GM23338 (cell line): Measurements from ENCODE around the gene GMEB2. TPM values are rescaled to one million over a fixed set of nuclear protein-coding genes. Genes with fewer than 3 reads are reported as not detected.

ENCODE experiments used
- ATAC-seq: fragments of 200-7000 bp; cut with Tn5 transposase; 3 replicates; pipeline ENCODE4 v1.9.1; 2020
- DNase-seq: peaks from one replicate; pipeline ENCODE4 v3.0.0-alpha.2; 2015; ENCODE audit warnings: low spot score
- H2AFZ ChIP-seq: fragments of 200-600 bp; sonication (generic); 2 replicates; pipeline ENCODE4 v1.8.0; 2016; ENCODE audit warnings: antibody characterized with exemption, mild to moderate bottlenecking, moderate library complexity
- H3F3A ChIP-seq: fragments of 200-600 bp; sonication (generic); replicated peaks from 2 replicates; pipeline ENCODE4 v1.8.0; 2017; ENCODE audit warnings: antibody characterized with exemption, mixed run types, low read depth
- H3K27ac ChIP-seq: fragments of 200-600 bp; sonication (generic); 2 replicates; pipeline ENCODE4 v1.6.1; 2016; ENCODE audit warnings: low read depth
- H3K27me3 ChIP-seq: fragments of 200-600 bp; sonication (generic); 2 replicates; pipeline ENCODE4 v1.8.0; 2016; ENCODE audit warnings: mild to moderate bottlenecking, mixed run types, moderate library complexity; ENCODE audit not compliant: insufficient read depth
- H3K36me3 ChIP-seq: fragments of 200-600 bp; sonication (generic); 2 replicates; pipeline ENCODE4 v1.8.0; 2016; ENCODE audit warnings: mild to moderate bottlenecking; ENCODE audit not compliant: insufficient read depth
- H3K4me1 ChIP-seq: fragments of 200-600 bp; sonication (generic); 2 replicates; pipeline ENCODE4 v1.8.0; 2016; ENCODE audit warnings: mild to moderate bottlenecking, moderate library complexity; ENCODE audit not compliant: insufficient read depth
- H3K4me2 ChIP-seq: fragments of 200-600 bp; sonication (generic); 2 replicates; pipeline ENCODE4 v1.7.1; 2017; ENCODE audit warnings: mixed run types
- H3K4me3 ChIP-seq: fragments of 200-600 bp; sonication (generic); 2 replicates; pipeline ENCODE4 v1.6.1; 2016; ENCODE audit warnings: mixed run types
- H3K79me2 ChIP-seq: fragments of 200-600 bp; sonication (generic); replicated peaks from 2 replicates; pipeline ENCODE4 v1.8.0; 2017; ENCODE audit warnings: mild to moderate bottlenecking; ENCODE audit not compliant: insufficient read depth
- H3K9me2 ChIP-seq: fragments of 200-600 bp; sonication (generic); 2 replicates; pipeline ENCODE4 v1.8.0; 2017; ENCODE audit not compliant: insufficient read depth
- H4K20me1 ChIP-seq: fragments of 200-600 bp; sonication (generic); replicated peaks from 2 replicates; pipeline ENCODE4 v1.8.0; 2017; ENCODE audit warnings: mild to moderate bottlenecking; ENCODE audit not compliant: insufficient read depth
- H3K27ac Mint-ChIP-seq: 2 replicates; pipeline ENCODE4 v1.8.0; 2020; ENCODE audit warnings: inconsistent platforms, mild to moderate bottlenecking, moderate library complexity, mixed read lengths
- H3K27me3 Mint-ChIP-seq: 3 replicates; pipeline ENCODE4 v1.8.0; 2022; ENCODE audit warnings: low read depth, mild to moderate bottlenecking, moderate library complexity, mixed read lengths, inconsistent platforms; ENCODE audit not compliant: insufficient read depth, poor library complexity
- H3K36me3 Mint-ChIP-seq: 3 replicates; pipeline ENCODE4 v1.8.0; 2021; ENCODE audit warnings: low read depth, mild to moderate bottlenecking, inconsistent platforms, moderate library complexity, mixed read lengths
- H3K4me1 Mint-ChIP-seq: 3 replicates; pipeline ENCODE4 v1.8.0; 2020; ENCODE audit warnings: mild to moderate bottlenecking, inconsistent platforms, mixed read lengths
- H3K4me3 Mint-ChIP-seq: 3 replicates; pipeline ENCODE4 v1.8.0; 2021; ENCODE audit warnings: moderate library complexity, mild to moderate bottlenecking, inconsistent platforms, mixed read lengths
- H3K9me3 Mint-ChIP-seq: 3 replicates; pipeline ENCODE4 v1.8.0; 2020; ENCODE audit warnings: moderate library complexity, mild to moderate bottlenecking, inconsistent platforms, mixed read lengths
- CREB1 ChIP-seq: fragments of 250-450 bp; sonication (Bioruptor Pico); IDR thresholded peaks from 2 replicates; pipeline ENCODE4 v1.5.0; 2020; ENCODE audit warnings: low read depth, mild to moderate bottlenecking, moderate library complexity
- ETS1 ChIP-seq: IDR thresholded peaks from 2 replicates; pipeline ENCODE4 v1.6.1; 2016; ENCODE audit warnings: antibody characterized with exemption
- EZH2 ChIP-seq: fragments of 200-600 bp; sonication (generic); IDR thresholded peaks from one replicate; pipeline ENCODE4 v1.8.0; 2017; ENCODE audit warnings: antibody characterized with exemption, mild to moderate bottlenecking, low read depth; ENCODE audit not compliant: unreplicated experiment
- EZH2phosphoT487 ChIP-seq: fragments of 200-600 bp; sonication (generic); IDR thresholded peaks from one replicate; pipeline ENCODE4 v1.8.1; 2018; ENCODE audit warnings: antibody characterized with exemption; ENCODE audit not compliant: unreplicated experiment
- JUNB ChIP-seq: IDR thresholded peaks from one replicate; pipeline ENCODE4 v1.6.1; 2016; ENCODE audit warnings: antibody characterized with exemption; ENCODE audit not compliant: unreplicated experiment
- NANOG ChIP-seq: IDR thresholded peaks from 2 replicates; pipeline ENCODE4 v1.6.1; 2016; ENCODE audit warnings: antibody characterized with exemption, borderline replicate concordance
- POLR2AphosphoS5 ChIP-seq: IDR thresholded peaks from 2 replicates; pipeline ENCODE4 v1.6.1; 2016; ENCODE audit warnings: antibody characterized with exemption, low read depth
- STAT1 ChIP-seq: IDR thresholded peaks from one replicate; pipeline ENCODE4 v1.6.1; 2016; ENCODE audit warnings: antibody characterized with exemption; ENCODE audit not compliant: unreplicated experiment
- ZNF114 ChIP-seq: fragments of 250-450 bp; sonication (Bioruptor Pico); IDR thresholded peaks from 2 replicates; pipeline ENCODE4 v1.5.0; 2020; ENCODE audit warnings: mild to moderate bottlenecking, moderate library complexity
- ZNF331 ChIP-seq: fragments of 250-450 bp; sonication (Bioruptor Pico); IDR thresholded peaks from 2 replicates; pipeline ENCODE4 v1.5.0; 2020; ENCODE audit warnings: low read depth, mild to moderate bottlenecking, moderate library complexity
- ZNF462 ChIP-seq: fragments of 250-450 bp; sonication (Bioruptor Pico); IDR thresholded peaks from 2 replicates; pipeline ENCODE4 v1.5.0; 2020; ENCODE audit warnings: mild to moderate bottlenecking, moderate library complexity
- polyA plus RNA-seq: library from polyadenylated mRNA; unstranded; fragments of >200 nt; fragmentation: Nextera tagmentation; extraction: Ambion mirVana; gene quantifications from 2 replicates; pipeline ENCODE4 v1.2.1, GENCODE V29; 2016
- total RNA-seq: library from RNA; depleted of rRNA; stranded (reverse); fragments of >200 nt; shearing (Covaris generic); gene quantifications from 2 replicates; pipeline ENCODE4 v1.2.3, GENCODE V29; 2014
- TF ChIP-seq, protein P1 (sequence below), 2 experiments: fragments of 200-600 bp in 1 of 2; sonication (generic) in 1 of 2; conservative IDR thresholded peaks; 2 replicates each; pipeline versions ENCODE4 v1.5.1 to v1.6.1; 2016 to 2017; ENCODE audit warnings: antibody characterized with exemption in 2 of 2, low read depth in 2 of 2, mild to moderate bottlenecking in 2 of 2, moderate library complexity in 1 of 2
- TF ChIP-seq, protein P2 (sequence below): IDR thresholded peaks from one replicate; pipeline ENCODE4 v1.6.1; 2018; ENCODE audit warnings: antibody characterized with exemption; ENCODE audit not compliant: unreplicated experiment

Gene GMEB2
- total and polyA plus RNA-seq, 2 experiments from 2014 or later, result 4.4 to 20.6 TPM

DNA sequence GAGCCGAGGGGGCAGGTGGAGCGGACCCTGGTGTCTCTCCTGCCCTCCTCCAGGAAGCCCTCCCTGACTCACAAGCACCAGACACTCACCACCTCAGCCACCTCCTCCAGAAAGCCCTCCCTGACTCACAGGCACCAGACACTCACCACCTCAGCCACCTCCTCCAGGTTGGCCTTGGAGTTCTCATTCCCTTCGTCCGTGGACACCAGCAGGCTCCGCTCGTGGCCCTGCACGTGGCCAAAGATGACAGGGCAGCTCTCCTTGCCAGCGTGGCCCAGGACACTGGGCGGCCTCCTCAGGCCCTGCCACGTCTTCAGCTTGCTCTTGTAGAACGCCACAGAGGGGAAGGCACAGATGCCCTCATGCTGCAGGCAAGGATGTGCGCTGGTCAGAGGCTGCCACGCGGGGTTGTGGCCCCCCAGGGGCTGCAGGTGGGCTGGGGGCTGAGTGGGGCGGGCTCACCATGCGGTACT lies 66.5 kb downstream of the GMEB2 start:
- TF ChIP-seq ETS1 (no peak), ZNF114 (CRISPR knock-in tag) (no peak), NANOG (no peak), EZH2 (no peak), CREB1 (CRISPR knock-in tag) (no peak), ZNF462 (CRISPR knock-in tag) (no peak), JUNB (no peak), EZH2phosphoT487 (no peak), STAT1 (no peak), ZNF331 (CRISPR knock-in tag) (no peak), POLR2AphosphoS5 (no peak)
- TF ChIP-seq, protein P1, sequence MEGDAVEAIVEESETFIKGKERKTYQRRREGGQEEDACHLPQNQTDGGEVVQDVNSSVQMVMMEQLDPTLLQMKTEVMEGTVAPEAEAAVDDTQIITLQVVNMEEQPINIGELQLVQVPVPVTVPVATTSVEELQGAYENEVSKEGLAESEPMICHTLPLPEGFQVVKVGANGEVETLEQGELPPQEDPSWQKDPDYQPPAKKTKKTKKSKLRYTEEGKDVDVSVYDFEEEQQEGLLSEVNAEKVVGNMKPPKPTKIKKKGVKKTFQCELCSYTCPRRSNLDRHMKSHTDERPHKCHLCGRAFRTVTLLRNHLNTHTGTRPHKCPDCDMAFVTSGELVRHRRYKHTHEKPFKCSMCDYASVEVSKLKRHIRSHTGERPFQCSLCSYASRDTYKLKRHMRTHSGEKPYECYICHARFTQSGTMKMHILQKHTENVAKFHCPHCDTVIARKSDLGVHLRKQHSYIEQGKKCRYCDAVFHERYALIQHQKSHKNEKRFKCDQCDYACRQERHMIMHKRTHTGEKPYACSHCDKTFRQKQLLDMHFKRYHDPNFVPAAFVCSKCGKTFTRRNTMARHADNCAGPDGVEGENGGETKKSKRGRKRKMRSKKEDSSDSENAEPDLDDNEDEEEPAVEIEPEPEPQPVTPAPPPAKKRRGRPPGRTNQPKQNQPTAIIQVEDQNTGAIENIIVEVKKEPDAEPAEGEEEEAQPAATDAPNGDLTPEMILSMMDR (conservative IDR thresholded peaks at IDR 0.05; ENCODE audit: low read depth in 2 of 2), result no peak
- TF ChIP-seq, protein P2, sequence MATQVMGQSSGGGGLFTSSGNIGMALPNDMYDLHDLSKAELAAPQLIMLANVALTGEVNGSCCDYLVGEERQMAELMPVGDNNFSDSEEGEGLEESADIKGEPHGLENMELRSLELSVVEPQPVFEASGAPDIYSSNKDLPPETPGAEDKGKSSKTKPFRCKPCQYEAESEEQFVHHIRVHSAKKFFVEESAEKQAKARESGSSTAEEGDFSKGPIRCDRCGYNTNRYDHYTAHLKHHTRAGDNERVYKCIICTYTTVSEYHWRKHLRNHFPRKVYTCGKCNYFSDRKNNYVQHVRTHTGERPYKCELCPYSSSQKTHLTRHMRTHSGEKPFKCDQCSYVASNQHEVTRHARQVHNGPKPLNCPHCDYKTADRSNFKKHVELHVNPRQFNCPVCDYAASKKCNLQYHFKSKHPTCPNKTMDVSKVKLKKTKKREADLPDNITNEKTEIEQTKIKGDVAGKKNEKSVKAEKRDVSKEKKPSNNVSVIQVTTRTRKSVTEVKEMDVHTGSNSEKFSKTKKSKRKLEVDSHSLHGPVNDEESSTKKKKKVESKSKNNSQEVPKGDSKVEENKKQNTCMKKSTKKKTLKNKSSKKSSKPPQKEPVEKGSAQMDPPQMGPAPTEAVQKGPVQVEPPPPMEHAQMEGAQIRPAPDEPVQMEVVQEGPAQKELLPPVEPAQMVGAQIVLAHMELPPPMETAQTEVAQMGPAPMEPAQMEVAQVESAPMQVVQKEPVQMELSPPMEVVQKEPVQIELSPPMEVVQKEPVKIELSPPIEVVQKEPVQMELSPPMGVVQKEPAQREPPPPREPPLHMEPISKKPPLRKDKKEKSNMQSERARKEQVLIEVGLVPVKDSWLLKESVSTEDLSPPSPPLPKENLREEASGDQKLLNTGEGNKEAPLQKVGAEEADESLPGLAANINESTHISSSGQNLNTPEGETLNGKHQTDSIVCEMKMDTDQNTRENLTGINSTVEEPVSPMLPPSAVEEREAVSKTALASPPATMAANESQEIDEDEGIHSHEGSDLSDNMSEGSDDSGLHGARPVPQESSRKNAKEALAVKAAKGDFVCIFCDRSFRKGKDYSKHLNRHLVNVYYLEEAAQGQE, result no peak
- H3K27me3 Mint-ChIP-seq, result no peaks in the 10 kb centered on the region
- Histone ChIP-seq H3K4me1 (no peaks in the 10 kb centered on the region), H3K79me2 (no peaks in the 10 kb centered on the region), H3K27ac (no peak overlapping the region), H3K27me3 (no peaks in the 10 kb centered on the region), H3K9me2 (no peaks in the 10 kb centered on the region), H3K36me3 (no peaks in the 10 kb centered on the region), H3F3A (0 out of 2 replicates have a peak, but pooled peaks cover 2% of the 10 kb centered on the region), H2AFZ (no peak overlapping the region), H3K4me2 (no peak overlapping the region), H4K20me1 (no peaks in the 10 kb centered on the region), H3K4me3 (no peak overlapping the region)
- peaks cover 3% of the 10 kb centered on the region; the same call in 1 of the 3 replicates for H3K36me3 Mint-ChIP-seq
- DNase-seq (no peak), ATAC-seq (no peak)
- peaks cover 4% of the 10 kb centered on the region; the same call in 2 of the 3 replicates for H3K9me3 Mint-ChIP-seq
- H3K4me1 Mint-ChIP-seq, result peaks cover 4% of the 10 kb centered on the region; the same call in 2 of the 3 replicates
- H3K4me3 Mint-ChIP-seq, result no peak overlapping the region; the same call in 2 of the 3 replicates
- no peak overlapping the region for H3K27ac Mint-ChIP-seq
